Endodermal cell (in vitro differentiated cells): ENCODE data around the gene DOCK2. TPM values are rescaled to one million over a fixed set of nuclear protein-coding genes. Genes with fewer than 3 reads are reported as not detected.

Source experiments
- DNase-seq: peaks from one replicate; pipeline ENCODE4 v3.0.0-alpha.2; 2017
- H3K27ac ChIP-seq: 2 replicates; pipeline ENCODE4 v1.5.1; 2013; ENCODE audit warnings: mild to moderate bottlenecking, low read depth, low read length, moderate library complexity
- H3K27me3 ChIP-seq: 2 replicates; pipeline ENCODE4 v1.6.1; 2013; ENCODE audit warnings: mild to moderate bottlenecking, low read length, moderate library complexity; ENCODE audit not compliant: insufficient read depth, control insufficient read depth, poor library complexity, severe bottlenecking
- H3K36me3 ChIP-seq: 2 replicates; pipeline ENCODE4 v1.7.0; 2013; ENCODE audit warnings: mild to moderate bottlenecking, low read length, moderate library complexity; ENCODE audit not compliant: control insufficient read depth, insufficient read depth
- H3K4me1 ChIP-seq: one replicate; pipeline ENCODE4 v1.7.0; 2013; ENCODE audit warnings: low read length; ENCODE audit not compliant: control insufficient read depth, insufficient read depth
- H3K4me3 ChIP-seq: 2 replicates; pipeline ENCODE4 v1.5.1; 2013; ENCODE audit warnings: mild to moderate bottlenecking, low read length, moderate library complexity
- H3K9ac ChIP-seq: 2 replicates; pipeline ENCODE4 v1.6.1; 2013; ENCODE audit warnings: mild to moderate bottlenecking, low read length, moderate library complexity; ENCODE audit not compliant: poor library complexity, severe bottlenecking; ENCODE audit errors: extremely low read depth
- H3K9me3 ChIP-seq: 2 replicates; pipeline ENCODE4 v1.6.1; 2013; ENCODE audit warnings: mild to moderate bottlenecking, low read length, moderate library complexity; ENCODE audit not compliant: control insufficient read depth
- H3K27ac Mint-ChIP-seq: 2 replicates; pipeline ENCODE4 v1.8.0; 2020; ENCODE audit warnings: mixed read lengths
- H3K27me3 Mint-ChIP-seq: 2 replicates; pipeline ENCODE4 v1.8.0; 2021; ENCODE audit warnings: mild to moderate bottlenecking, mixed read lengths; ENCODE audit not compliant: insufficient read depth
- H3K36me3 Mint-ChIP-seq: 2 replicates; pipeline ENCODE4 v1.8.0; 2020; ENCODE audit warnings: low read depth, mixed read lengths
- H3K4me1 Mint-ChIP-seq: 2 replicates; pipeline ENCODE4 v1.8.0; 2020; ENCODE audit warnings: mixed read lengths
- H3K4me3 Mint-ChIP-seq: 2 replicates; pipeline ENCODE4 v1.8.0; 2020; ENCODE audit warnings: mild to moderate bottlenecking, moderate library complexity, mixed read lengths
- H3K9me3 Mint-ChIP-seq: 2 replicates; pipeline ENCODE4 v1.8.0; 2020; ENCODE audit warnings: mild to moderate bottlenecking, mixed read lengths
- WGBS, 2 experiments: methylation state at CpG; one replicate each; pipeline versions ENCODE4 v1.1.5 to v1.1.7; 2013; ENCODE audit warnings: missing lambda C conversion rate in 2 of 2, mixed read lengths in 1 of 2; ENCODE audit not compliant: insufficient coverage in 1 of 2, insufficient read length in 1 of 2; 5-methylcytosine and 5-hydroxymethylcytosine counted together
- total RNA-seq, 2 donors: library from RNA; stranded (reverse); fragmentation: NEBNext Ultra II Directional in 1 of 2; extraction: Animal tissue kit (Norgen Biotek cat#: 25700) in 1 of 2; gene quantifications; 2 replicates in 1 of 2; 3 replicates in 1 of 2; pipeline ENCODE4 v1.2.1, GENCODE V29; 2021
- TF ChIP-seq, protein P1 (sequence below): fragments of 200-600 bp; sonication (generic); conservative IDR thresholded peaks from 2 replicates; pipeline ENCODE4 v1.5.0; 2021; ENCODE audit warnings: antibody characterized with exemption, mild to moderate bottlenecking

Gene DOCK2
- total RNA-seq, 2 donors from 2014 or later = 2.6 to 3.9 TPM

- DNase-seq = no peak
- H3K27ac ChIP-seq = no peak overlapping the region
- TF ChIP-seq, protein P1, sequence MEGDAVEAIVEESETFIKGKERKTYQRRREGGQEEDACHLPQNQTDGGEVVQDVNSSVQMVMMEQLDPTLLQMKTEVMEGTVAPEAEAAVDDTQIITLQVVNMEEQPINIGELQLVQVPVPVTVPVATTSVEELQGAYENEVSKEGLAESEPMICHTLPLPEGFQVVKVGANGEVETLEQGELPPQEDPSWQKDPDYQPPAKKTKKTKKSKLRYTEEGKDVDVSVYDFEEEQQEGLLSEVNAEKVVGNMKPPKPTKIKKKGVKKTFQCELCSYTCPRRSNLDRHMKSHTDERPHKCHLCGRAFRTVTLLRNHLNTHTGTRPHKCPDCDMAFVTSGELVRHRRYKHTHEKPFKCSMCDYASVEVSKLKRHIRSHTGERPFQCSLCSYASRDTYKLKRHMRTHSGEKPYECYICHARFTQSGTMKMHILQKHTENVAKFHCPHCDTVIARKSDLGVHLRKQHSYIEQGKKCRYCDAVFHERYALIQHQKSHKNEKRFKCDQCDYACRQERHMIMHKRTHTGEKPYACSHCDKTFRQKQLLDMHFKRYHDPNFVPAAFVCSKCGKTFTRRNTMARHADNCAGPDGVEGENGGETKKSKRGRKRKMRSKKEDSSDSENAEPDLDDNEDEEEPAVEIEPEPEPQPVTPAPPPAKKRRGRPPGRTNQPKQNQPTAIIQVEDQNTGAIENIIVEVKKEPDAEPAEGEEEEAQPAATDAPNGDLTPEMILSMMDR = no peak
- no peaks in the 10 kb centered on the region for H3K27me3 ChIP-seq
- no peaks in the 10 kb centered on the region for H3K36me3 Mint-ChIP-seq
- no peaks in the 10 kb centered on the region for H3K4me1 ChIP-seq
- 92% methylated on average over 2 of the region's 2 CpGs; no CpG with 5 or more reads in 1 of the 2 experiments for WGBS, 2 experiments
- H3K4me1 Mint-ChIP-seq = no peaks in the 10 kb centered on the region
- H3K36me3 ChIP-seq = no peaks in the 10 kb centered on the region
- no peaks in the 10 kb centered on the region for H3K9me3 ChIP-seq
- no peak overlapping the region for H3K4me3 ChIP-seq
- no peak overlapping the region for H3K9ac ChIP-seq
- H3K27me3 Mint-ChIP-seq = no peaks in the 10 kb centered on the region
- H3K27ac Mint-ChIP-seq = no peak overlapping the region
- H3K4me3 Mint-ChIP-seq = no peak overlapping the region
- H3K9me3 Mint-ChIP-seq = no peaks in the 10 kb centered on the region
These were observed 391.0 kb downstream of the DOCK2 start for GRCh38 chr5:170028124-170028523.

DNA sequence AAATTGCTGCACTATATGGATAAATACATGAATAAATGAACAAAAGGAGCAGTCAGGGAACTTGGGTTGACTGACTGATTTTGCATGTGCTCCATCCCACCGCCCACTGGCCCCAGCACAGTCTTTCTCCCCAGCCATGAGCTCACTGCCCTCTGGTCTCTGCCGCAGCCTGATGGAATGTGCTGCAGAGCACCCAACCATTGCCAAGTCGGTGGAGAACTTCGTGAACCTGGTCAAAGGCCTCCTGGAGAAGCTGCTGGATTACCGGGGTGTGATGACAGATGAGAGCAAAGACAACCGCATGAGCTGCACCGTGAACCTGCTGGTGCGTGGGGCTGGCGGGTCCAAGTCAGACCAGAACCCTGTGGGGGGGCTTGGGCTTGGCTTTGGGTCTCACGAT, 397.2 kb downstream of the DOCK2 start:
- Histone ChIP-seq H3K9ac (no peak overlapping the region), H3K27ac (no peak overlapping the region), H3K4me3 (no peak overlapping the region), H3K9me3 (no peaks in the 10 kb centered on the region), H3K4me1 (no peaks in the 10 kb centered on the region), H3K36me3 (no peaks in the 10 kb centered on the region), H3K27me3 (no peaks in the 10 kb centered on the region)
- H3K27me3 Mint-ChIP-seq = no peaks in the 10 kb centered on the region
- TF ChIP-seq, protein P1 = no peak
- 94 to 100% methylated on average over 1 to 10 of the region's 10 CpGs for WGBS, 2 experiments
- no peak overlapping the region for H3K4me3 Mint-ChIP-seq
- no peaks in the 10 kb centered on the region for H3K9me3 Mint-ChIP-seq
- H3K4me1 Mint-ChIP-seq = no peaks in the 10 kb centered on the region
- DNase-seq = no peak
- H3K27ac Mint-ChIP-seq = no peak overlapping the region
- H3K36me3 Mint-ChIP-seq = no peaks in the 10 kb centered on the region

DNA sequence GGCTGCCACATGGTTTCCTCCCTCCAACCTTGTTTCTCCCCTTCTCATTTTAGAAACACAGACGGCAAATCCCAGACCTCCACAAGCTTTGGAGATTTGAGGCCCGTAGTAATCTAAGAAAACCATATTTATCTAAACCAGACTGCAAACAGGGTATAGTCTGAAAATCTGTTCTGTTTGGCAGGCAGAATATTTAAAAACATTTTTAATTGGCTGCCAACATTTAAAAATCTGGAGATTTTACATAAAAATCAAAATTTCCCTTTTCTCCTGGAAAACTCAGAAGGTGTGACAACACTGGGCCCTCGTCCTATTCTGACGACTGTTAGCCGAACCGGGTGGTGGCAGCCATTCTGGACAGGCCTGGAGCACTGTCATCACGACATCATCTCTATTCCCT, 401.2 kb downstream of the DOCK2 start:
- Histone ChIP-seq H3K36me3 (no peaks in the 10 kb centered on the region), H3K27me3 (no peaks in the 10 kb centered on the region), H3K4me1 (no peaks in the 10 kb centered on the region), H3K9ac (no peak overlapping the region), H3K4me3 (no peak overlapping the region), H3K27ac (no peak overlapping the region), H3K9me3 (peaks cover 1% of the 10 kb centered on the region)
- H3K4me3 Mint-ChIP-seq = no peak overlapping the region
- H3K36me3 Mint-ChIP-seq = no peaks in the 10 kb centered on the region
- H3K9me3 Mint-ChIP-seq = no peaks in the 10 kb centered on the region
- H3K27ac Mint-ChIP-seq = no peak overlapping the region
- TF ChIP-seq, protein P1 = no peak
- DNase-seq = no peak
- H3K27me3 Mint-ChIP-seq = no peaks in the 10 kb centered on the region
- 88 to 92% methylated on average over 6 to 7 of the region's 7 CpGs for WGBS, 2 experiments
- H3K4me1 Mint-ChIP-seq = no peaks in the 10 kb centered on the region
